HG02840 (cell line): ENCODE results near the gene MAIP1.

Source experiments
- ATAC-seq: cut with Tn5 transposase; IDR thresholded peaks from one replicate; pipeline ENCODE4 v1.9.1; 2021; ENCODE audit warnings: mild to moderate bottlenecking, moderate library complexity, moderate number of reproducible peaks; ENCODE audit not compliant: unreplicated experiment, low FRiP score

MAIP1 gene

DNA sequence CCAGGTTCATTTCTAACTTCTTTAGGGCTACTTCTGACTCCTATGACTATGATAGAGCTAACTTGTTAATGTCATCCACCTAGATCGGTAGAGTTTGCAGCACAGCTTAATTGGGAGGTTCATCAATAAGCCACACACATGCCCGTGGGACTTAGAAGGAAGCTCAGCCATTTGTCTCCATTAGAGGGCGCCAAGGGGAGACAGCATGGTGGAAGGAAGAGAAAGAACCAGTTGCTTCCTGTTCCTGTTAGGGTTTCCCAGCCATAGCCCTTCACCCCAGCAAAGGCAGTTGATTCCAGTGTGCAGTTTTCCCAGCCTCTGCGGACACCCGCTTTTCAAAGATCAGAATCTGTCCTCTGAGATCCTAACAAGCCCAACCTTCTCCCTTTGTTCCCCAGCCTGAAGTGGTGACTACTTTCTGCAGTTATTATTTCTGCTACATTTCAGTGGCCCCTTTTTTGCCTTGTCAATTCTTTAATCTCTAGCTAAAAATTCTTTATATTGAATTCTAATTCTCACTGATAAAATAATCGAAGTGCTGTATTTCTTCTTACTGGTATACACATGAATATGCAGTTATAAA is 30.3 kb downstream of the MAIP1 start:
- ATAC-seq: no peak

DNA sequence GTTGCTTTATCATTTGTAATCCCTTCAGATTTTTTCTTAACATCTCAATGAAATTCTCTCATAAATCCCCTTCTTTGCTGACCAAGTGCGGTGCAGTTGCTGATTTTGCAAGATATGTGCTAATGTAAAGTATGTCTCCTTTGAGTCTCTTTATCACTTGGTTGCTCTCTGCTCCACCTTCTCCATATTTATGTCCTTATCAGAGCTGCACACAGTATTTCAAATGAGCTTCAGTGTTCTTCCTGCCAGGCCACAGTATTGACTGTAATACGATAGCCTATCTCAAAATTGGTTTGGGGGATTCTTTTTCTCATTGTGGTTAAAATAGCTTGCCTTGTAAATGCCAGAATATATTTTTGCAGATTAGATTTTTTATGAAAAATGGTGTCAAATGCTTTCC is 32.2 kb downstream of the MAIP1 start:
- no peak for ATAC-seq

GRCh38 chr2:199988151-199988550 is 32.8 kb downstream of the MAIP1 start:
- ATAC-seq: no peak

GRCh38 chr2:199989822-199990221 is 34.4 kb downstream of the MAIP1 start:
- ATAC-seq: no peak

GRCh38 chr2:199991691-199992090 is 36.3 kb downstream of the MAIP1 start:
- ATAC-seq: no peak

DNA sequence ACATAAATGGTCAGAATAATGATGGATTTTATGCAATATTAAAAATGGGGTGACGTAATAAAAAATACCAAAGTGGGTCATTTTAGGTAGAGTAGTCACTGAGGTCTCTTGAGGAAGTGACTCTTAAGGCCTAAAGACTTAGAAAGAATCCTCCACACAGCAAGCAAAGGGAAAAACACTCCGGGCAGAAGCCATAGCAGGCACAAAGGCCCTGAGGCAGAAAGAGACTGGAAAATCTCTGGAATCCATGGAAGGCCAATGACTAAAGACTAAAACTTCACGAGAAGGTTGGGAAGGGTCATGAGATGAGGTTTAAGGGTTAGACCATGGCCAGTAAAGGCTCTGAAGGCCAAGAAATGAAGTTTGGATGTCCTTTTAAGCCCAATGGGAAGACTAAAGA is 36.9 kb downstream of the MAIP1 start:
- no peak for ATAC-seq

- ATAC-seq: no peak
These were observed 39.0 kb downstream of the MAIP1 start for GRCh38 chr2:199994371-199994770.

DNA sequence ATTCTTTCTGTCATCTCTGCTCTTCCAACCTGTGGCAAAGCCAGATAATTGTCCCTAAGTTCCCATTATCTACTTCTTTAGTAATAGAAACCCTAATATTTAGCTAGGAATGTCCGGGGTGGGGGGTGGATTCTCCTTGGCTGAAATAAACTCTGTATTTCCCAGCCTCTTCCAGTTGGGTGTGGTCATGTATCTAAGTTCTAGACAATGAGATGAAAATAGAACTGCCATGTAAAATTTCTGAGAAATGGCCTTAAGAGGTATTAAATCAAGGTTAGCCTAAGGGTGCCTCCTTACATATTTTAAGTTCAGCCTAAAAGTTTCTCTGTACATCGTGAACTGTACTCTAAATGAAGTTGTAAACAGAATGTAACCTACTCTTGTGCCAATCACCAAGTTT is 39.5 kb downstream of the MAIP1 start:
- ATAC-seq: no peak

DNA sequence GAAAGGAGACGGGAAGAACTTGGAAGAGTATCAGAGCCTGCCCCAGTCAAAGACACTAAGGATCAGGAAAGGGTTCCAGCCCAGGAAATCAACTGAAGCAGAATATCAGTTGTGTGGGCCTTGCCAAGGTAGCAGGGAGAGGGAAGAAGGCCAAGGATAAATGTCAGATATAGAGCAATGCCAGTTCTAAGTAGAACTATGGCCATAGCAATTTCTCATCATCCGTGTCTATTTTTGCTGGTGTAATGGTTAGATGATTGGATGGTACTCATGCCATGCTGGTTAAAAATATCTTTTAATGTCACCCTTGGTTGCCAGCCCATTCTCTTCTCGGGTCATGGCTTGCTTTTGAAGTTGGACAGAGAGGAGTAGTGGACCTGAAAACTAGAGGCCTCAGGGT is 41.9 kb downstream of the MAIP1 start:
- ATAC-seq: no peak

DNA sequence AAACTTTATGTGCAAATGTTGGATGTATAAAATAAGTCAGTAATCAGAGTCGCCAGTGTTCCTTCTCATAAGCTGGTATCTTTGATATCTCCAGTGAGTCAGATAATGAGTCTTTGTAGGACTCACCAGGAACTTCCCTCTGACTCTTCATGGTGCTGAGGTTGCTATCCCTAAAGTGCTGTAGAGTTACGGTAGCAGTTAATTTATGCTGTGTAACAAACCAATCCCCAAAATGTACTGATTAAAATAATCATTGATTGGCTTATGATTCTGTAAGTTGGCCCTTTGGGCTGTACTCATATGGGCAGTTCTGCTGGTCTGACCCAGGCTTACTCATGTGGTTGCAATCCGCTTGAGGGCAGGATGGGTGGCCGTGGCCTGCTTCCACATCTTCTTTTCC is 43.8 kb downstream of the MAIP1 start:
- ATAC-seq: no peak

DNA sequence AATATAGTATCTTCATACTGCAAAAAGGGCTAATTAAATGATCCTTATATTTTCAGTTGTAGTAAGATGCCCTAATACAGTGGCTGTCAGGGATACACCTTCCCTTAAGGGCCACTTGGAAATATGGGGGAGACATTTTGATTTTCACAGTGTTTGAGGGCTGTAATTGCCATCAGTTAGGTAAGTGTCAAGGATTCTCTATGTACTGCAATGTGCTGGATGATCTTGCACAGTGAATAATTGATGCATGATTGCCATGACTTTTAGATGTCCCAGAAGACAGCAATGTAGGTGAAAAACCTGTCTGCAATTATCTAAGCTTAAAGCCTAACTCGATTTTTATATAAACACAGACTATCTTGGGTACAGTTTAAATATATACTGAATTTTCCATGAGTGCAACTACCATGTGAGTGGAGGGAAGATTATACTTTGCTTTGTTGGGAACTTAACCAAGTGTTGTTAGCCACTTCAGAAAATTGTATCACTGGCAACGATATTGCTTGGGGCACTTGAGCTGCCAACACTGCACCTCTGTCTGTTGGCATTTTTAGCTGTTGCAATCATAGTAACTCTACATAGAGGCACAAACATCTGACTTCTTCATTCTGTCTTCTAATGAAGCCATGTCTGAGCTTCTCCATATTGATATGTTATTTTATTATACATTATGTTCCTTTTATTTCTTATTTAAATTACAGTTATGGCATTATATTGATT is 45.2 kb downstream of the MAIP1 start:
- ATAC-seq: no peak

- ATAC-seq: no peak
These were observed 48.1 kb downstream of the MAIP1 start for GRCh38 chr2:200003444-200003843.

DNA sequence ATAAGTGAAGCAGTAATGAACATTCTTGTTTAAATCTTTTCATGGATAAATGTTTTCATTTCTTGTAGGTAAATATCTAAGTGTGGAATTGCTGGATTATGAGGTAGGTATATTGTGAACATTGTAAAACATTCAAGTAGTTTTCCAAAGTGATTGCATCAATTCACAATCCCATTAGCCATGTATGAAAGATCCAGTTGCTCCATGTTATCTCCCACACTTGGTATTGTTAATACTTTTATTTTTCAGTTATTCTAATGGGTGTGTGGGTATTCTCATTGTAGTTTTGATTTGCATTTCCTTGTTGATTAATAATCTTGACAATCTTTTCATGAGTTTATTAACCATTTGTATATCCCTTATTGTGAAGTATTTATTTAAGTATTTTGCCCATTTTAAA is 50.3 kb downstream of the MAIP1 start:
- ATAC-seq: no peak

DNA sequence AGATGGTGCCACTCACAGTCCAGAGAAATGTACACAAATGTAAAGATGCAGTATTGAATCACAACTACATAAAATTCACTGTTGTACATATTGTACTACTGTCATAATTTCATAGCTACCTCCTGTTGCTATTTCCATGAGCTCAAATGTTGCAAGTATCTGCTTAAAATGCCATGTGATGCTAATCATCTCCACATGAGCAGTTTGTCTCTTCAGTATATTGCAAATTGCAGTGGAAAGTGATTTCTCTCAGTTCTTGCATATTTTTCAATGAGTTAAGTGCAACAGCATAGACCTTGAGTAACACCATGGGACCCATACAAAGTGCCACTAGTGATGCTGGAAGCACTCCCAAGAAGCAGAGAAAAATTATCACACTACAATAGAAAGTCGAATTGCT is 51.9 kb downstream of the MAIP1 start:
- ATAC-seq: no peak

DNA sequence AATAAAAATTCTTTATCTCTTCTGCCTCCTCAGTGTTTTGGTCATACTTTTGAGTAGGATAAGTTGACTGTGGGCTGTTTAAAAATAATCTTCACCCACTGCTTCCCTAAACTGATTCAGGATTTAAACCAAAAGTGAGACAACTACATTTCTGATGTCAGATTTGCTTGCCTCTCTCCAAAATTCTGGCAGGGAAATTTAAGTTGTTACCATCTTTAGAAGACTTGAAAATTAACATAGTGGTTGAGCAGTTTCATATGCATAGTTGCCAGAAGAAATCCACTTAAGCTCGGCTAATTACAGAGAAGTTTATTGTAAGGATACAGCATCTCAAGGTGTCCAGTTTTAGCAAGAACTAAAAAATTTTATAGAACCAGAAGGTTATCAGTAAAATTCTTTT is 57.0 kb downstream of the MAIP1 start:
- ATAC-seq: no peak
